Colonic mucosa (tissue), 4 donors: ENCODE measurements around the gene PARP4. TPM values are rescaled to one million over a fixed set of nuclear protein-coding genes. Genes with fewer than 3 reads are reported as not detected.
"Not testable (repeated sequence)": the region's sequence is repeated elsewhere in the genome, so short reads cannot be mapped to it uniquely, and the experiment has no call there.

Source experiments
- DNase-seq: peaks from one replicate; pipeline ENCODE4 v3.0.0-alpha.2; 2020
- H3K27ac ChIP-seq: fragments of 200-600 bp; one replicate; pipeline ENCODE4 v1.8.0; 2021
- H3K27me3 ChIP-seq: fragments of 200-600 bp; one replicate; pipeline ENCODE4 v1.8.0; 2021
- H3K36me3 ChIP-seq: fragments of 200-600 bp; one replicate; pipeline ENCODE4 v1.8.0; 2021
- H3K4me1 ChIP-seq: fragments of 200-600 bp; one replicate; pipeline ENCODE4 v1.8.0; 2021; ENCODE audit warnings: mild to moderate bottlenecking
- H3K4me3 ChIP-seq: fragments of 200-600 bp; one replicate; pipeline ENCODE4 v1.8.0; 2021
- H3K9ac ChIP-seq, 2 donors: one replicate each; pipeline ENCODE4 v1.7.0; 2013; ENCODE audit warnings: control low read depth in 2 of 2, low read depth in 2 of 2, low read length in 2 of 2
- H3K9me3 ChIP-seq: fragments of 200-600 bp; one replicate; pipeline ENCODE4 v1.8.0; 2021
- intact Hi-C: fragments of 100-400 bp; cut with DNase I; formaldehyde crosslinking; loops from one replicate; pipeline ENCODE4 v1.14.1; 2022
- total RNA-seq, 2 donors: library from RNA; stranded (reverse); fragmentation: NEBNext Ultra II Directional in 1 of 2; extraction: Animal tissue kit (Norgen Biotek cat#: 25700) in 1 of 2; gene quantifications; one replicate each; pipeline ENCODE4 v1.2.1, GENCODE V29; 2021
- TF ChIP-seq, protein P1 (sequence below): fragments of 200-600 bp; IDR thresholded peaks from one replicate; pipeline ENCODE4 v1.8.0; 2022; ENCODE audit warnings: antibody characterized with exemption, mild to moderate bottlenecking
- donor health status: healthy.
- donor health status: DM: no; HTN: no; CAD: no.
- donor health status: DM: no; HTN: no; CAD: no.

PARP4 gene
- total RNA-seq, 2 donors from 2014 or later = 89.3 to 137 TPM

DNA sequence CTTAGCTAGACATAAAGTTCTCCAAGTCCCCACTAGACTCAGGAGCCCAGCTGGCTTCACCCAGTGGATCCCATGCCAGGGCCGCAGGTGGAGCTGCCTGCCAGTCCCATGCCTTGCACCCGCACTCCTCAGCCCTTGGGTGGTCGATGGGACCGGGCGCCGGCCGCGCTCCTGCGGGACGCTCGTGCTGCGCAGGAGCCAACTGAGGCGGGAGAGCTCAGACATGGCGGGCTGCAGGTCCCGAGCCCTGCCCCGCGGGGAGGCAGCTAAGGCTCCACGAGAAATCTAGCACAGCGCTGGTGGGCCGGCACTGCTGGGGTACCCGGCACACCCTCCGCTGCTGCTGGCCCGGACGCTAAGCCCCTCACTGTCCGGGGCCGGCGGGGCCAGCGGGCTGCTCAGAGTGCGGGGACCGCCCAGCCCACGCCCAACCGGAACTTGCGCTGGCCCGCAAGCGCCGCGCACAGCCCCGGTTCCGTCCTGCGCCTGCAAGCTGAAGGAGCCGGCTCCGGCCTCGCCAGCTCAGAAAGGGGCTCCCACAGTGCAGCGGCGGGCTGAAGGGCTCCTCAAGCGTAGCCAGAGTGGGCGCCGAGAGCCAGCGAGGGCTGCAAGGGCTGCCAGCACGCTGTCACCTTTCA, 5.8 kb downstream of the PARP4 start:
- Histone ChIP-seq H3K27ac (no peak overlapping the region), H3K9me3 (no peaks in the 10 kb centered on the region), H3K36me3 (no peaks in the 10 kb centered on the region), H3K27me3 (no peaks in the 10 kb centered on the region), H3K9ac (no peak overlapping the region), H3K4me3 (no peak overlapping the region), H3K4me1 (no peaks in the 10 kb centered on the region)
- DNase-seq = no peak
- TF ChIP-seq, protein P1, sequence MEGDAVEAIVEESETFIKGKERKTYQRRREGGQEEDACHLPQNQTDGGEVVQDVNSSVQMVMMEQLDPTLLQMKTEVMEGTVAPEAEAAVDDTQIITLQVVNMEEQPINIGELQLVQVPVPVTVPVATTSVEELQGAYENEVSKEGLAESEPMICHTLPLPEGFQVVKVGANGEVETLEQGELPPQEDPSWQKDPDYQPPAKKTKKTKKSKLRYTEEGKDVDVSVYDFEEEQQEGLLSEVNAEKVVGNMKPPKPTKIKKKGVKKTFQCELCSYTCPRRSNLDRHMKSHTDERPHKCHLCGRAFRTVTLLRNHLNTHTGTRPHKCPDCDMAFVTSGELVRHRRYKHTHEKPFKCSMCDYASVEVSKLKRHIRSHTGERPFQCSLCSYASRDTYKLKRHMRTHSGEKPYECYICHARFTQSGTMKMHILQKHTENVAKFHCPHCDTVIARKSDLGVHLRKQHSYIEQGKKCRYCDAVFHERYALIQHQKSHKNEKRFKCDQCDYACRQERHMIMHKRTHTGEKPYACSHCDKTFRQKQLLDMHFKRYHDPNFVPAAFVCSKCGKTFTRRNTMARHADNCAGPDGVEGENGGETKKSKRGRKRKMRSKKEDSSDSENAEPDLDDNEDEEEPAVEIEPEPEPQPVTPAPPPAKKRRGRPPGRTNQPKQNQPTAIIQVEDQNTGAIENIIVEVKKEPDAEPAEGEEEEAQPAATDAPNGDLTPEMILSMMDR = no peak
- intact Hi-C loops = loop anchor here (5.0 kb wide), 1 partner anchor 205 kb away; no protein-coding TSS in a partner anchor

DNA sequence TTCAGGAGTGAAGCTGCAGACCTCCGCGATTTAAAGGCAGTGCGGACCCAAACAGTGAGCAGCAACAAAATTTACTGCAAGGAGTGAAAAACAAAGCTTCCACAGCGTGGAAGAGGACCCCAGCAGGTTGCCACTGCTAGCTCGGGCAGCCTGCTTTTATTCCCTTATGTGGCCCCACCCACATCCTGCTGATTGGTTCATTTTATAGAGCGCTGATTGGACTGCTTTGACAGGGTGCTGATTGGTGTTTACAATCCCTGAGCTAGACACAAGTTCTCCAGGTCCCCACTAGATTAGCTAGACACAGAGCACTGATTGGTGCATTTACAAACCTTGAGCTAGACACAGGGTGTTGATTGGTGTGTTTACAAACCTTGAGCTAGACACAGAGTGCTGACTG, 6.3 kb downstream of the PARP4 start:
- not testable (repeated sequence) for DNase-seq, H3K27me3 ChIP-seq, H3K9me3 ChIP-seq, H3K4me3 ChIP-seq, H3K4me1 ChIP-seq, H3K27ac ChIP-seq, H3K9ac ChIP-seq, H3K36me3 ChIP-seq
- intact Hi-C loops = loop anchor here (5.0 kb wide), 1 partner anchor 204 kb away; no protein-coding TSS in a partner anchor

DNA sequence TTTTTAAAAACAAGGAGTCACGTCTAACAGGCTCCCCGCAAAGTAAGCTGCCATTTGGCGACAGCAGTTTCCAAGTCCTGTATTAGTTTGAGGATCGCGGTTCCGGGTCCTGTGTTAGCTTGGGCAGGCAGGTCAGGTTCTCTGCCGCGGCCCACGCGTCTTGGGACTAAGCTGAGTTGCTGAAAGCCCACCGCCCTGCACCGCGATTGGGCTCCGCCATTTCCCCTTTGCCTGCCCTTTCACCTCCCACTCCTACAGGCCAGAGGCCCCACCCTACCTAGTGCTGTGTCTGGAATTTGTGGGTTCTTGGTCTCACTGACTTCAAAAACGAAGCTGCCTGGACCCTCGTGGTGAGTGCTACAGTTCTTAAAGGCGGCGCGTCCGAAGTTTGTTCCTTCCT, 6.8 kb downstream of the PARP4 start:
- Histone ChIP-seq H3K4me3 (no peak overlapping the region), H3K9me3 (no peaks in the 10 kb centered on the region), H3K9ac (no peak overlapping the region), H3K27ac (no peak overlapping the region), H3K36me3 (peaks cover 3% of the 10 kb centered on the region), H3K27me3 (no peaks in the 10 kb centered on the region), H3K4me1 (no peaks in the 10 kb centered on the region)
- no peak for DNase-seq
- TF ChIP-seq, protein P1 = no peak
- intact Hi-C loops = loop anchor here (5.0 kb wide), 1 partner anchor 203 kb away; no protein-coding TSS in a partner anchor

DNA sequence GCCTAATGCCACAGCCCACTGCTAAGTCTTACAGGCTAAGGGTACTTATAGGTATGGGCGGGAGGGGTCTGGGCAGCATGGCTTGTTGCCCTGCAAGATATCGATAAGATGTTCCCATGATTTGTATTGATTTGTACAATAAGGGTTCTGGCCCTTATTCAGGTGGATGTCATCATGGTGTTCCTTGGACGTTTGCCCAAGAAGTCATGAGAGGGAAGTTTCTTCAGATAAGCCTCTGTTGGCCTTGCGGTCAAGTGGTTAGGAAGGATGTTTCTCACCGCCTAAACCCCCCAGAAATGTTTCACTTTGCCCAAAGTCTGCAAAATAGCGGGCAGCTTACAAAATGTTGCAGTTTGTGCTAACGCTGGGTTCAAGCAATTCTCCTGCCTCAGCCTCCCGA, 7.3 kb downstream of the PARP4 start:
- Histone ChIP-seq H3K9ac (no peak overlapping the region), H3K4me1 (no peaks in the 10 kb centered on the region), H3K27ac (no peak overlapping the region), H3K27me3 (no peaks in the 10 kb centered on the region), H3K4me3 (no peak overlapping the region), H3K9me3 (no peaks in the 10 kb centered on the region), H3K36me3 (peaks cover 6% of the 10 kb centered on the region)
- intact Hi-C loops = loop anchor here (5.0 kb wide), 1 partner anchor 203 kb away; no protein-coding TSS in a partner anchor
- TF ChIP-seq, protein P1 = no peak
- DNase-seq = no peak

DNA sequence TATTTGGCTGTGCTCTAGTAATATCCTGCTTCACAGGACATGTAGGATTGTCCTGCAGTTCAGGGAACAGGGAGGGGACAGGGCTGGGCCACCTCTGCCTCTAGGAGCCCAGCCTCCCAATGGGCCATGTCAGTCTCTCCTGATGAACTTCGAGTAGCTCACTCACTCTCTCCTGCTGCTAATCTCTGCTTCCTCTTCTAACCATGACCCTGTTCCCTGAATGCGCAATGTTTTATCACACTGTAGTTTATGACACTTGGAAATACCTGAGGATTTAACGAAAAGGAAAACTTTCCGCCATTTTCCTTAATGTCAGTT, 9.2 kb downstream of the PARP4 start:
- peak overlapping the region in 1 of 2 donors; percentile 40 for H3K9ac ChIP-seq
- TF ChIP-seq, protein P1 = no peak
- peak overlapping the region; percentile 45 for H3K27ac ChIP-seq
- H3K9me3 ChIP-seq = no peaks in the 10 kb centered on the region
- no peaks in the 10 kb centered on the region for H3K27me3 ChIP-seq
- H3K4me1 ChIP-seq = no peaks in the 10 kb centered on the region
- peaks cover 6% of the 10 kb centered on the region for H3K36me3 ChIP-seq
- H3K4me3 ChIP-seq = no peak overlapping the region
- peak; percentile 34 for DNase-seq
- intact Hi-C loops = no loop called here

DNA sequence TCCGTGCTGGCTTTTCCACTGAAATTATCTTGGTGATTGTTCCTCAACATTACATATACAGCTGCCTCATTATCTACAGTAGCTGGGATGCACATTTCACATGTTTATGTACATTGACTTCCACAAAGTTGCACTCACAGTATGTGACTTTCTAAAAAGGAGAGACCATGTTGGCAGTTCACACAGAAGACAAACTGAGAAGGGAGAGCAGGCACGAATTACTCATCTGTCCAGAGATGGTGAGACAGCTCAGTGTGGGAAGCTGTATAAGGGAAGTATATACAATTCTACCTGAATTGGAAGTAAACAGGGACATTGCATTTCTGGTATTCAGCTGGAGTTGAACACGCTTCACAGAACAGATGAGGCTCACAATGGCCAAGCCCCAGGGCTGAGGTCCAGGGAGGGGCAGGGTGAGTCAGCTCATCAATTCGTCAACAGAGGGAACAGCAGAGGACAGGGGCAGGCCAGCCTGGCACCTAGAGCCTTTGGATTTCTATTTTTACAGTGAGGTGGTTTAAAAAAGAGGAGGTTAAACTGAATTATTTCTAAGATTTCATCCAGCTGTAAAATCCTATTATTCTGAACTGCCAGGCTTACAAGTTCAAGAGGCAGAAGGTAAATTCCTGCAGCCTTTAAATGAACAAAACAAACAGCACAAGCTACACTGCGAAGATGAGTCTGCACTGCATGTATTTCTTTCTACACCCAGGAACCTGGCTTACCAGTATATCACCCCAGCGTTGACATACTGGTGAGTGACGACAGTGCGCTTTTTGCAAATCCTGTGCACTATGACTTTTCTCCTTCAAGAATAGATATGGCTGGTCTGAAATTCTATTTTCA, 9.8 kb downstream of the PARP4 start:
- peak; percentile 53 for DNase-seq
- H3K9me3 ChIP-seq = no peaks in the 10 kb centered on the region
- peak overlapping the region; percentile 45 for H3K27ac ChIP-seq
- no peaks in the 10 kb centered on the region for H3K27me3 ChIP-seq
- H3K4me3 ChIP-seq = no peak overlapping the region
- no peaks in the 10 kb centered on the region for H3K4me1 ChIP-seq
- peak overlapping the region in 1 of 2 donors; percentile 40 for H3K9ac ChIP-seq
- TF ChIP-seq, protein P1 = no peak
- H3K36me3 ChIP-seq = peaks cover 6% of the 10 kb centered on the region
- intact Hi-C loops = no loop called here
